Hematopoietic multipotent progenitor cell treated with erythropoietin and hydrocortisone succinate and interleukin-3 and kit ligand, for 8 days (in vitro differentiated cells): ENCODE results near the gene ATF4.

Source experiments
- DNase-seq: peaks from one replicate; pipeline ENCODE4 v3.0.0-alpha.2; 2015

ATF4 gene

GRCh38 chr22:39562839-39563489 is 42.6 kb downstream of the ATF4 start:
- no peak for DNase-seq

DNA sequence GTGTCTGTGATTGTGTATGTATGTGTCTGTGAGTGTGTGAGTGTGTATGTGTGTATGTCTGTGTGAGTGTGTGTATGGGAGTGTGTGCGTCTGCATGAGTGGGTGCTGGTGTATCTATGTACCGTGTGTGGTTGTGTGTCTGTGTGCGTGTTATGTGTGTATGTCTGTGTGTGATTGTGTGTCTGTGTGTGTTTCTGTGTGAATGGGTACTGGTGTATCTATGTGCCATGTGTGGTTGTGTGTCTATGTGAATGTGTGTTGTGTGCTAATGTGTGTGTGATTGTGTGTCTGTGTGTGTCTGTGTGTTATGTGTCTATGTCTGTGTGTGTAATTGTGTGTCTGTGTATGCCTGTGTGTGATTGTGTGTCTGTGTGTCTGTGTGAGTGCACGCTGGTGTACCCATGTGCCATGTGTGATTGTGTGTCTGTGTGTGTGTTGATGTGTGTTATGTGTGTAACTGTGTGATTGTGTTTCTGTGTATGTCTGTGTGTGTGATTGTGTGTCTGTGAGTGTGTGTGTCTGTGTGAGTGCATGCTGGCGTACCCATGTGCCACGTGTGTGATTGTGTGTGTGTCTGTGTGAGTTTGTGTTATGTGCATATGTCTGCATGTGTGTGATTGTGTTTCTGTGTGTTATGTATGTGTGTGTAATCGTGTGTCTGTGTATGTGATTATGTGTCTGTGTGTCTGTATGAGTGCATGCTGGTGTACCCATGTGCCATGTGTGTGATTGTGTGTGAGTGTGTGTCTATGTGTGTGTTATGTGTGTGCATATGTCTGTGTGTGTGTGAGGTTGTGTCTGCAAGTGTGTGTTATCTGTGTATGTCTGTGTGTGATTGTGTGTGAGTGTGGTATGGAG is 43.4 kb downstream of the ATF4 start:
- DNase-seq, result no peak

DNA sequence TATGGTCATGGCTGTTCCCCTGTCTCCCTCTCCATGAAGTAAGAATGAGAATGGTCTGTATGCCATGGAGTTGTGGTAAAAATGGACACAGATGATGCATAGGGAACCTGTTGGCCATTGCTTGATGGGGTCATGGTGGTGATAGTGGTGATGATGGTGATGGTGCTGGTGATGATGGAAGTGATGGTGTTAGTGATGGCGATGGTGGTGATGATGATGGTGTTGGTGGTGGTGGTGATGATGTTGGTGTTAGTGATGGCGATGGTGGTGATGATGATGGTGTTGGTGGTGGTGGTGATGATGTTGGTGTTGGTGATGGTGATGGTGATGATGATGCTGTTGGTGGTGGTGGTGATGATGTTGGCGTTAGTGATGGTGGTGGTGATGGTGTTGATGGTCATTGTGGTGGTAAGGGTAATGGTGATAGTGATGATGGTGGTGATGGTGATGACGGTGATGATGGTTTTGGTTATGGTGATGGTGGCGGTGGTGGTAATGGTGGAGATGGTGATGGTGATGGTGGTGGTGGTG is 45.1 kb downstream of the ATF4 start:
- no peak for DNase-seq

- no peak for DNase-seq
These were observed 47.0 kb downstream of the ATF4 start for GRCh38 chr22:39567135-39567946.

DNA sequence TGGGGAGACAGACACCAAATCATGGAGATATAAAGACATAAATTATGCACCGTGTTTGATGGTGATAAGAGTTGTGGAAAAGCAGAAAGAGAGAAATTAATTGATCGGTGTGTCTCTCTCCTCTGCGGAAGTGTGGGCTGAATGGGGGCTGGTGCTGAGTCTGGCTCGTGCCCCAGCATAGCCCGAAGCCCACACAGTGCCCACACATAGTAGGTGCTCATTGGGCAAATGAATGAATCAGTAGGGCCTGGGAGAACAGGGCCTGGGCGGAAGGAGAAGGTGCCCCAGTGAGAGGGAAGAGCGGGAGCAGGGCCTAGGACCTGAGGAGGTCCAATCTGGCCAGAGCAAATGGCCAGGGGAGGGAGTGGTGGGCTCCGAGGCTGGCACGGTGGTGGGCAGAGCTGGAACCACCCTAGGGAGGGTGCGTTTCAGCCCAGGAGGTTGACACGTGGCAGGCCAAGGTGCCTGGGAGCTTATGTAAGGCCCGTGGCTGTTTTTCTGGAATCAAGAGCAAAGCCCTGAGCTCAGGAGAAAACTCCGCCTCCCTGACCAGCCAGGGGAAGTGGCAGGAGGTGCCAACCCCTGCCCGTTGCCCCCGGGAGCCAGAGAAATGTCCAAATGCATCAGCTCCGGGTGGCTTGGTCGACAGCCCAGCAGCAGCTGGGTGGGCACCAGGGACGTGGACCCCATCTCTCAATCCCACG is 48.1 kb downstream of the ATF4 start:
- DNase-seq, result no peak

DNA sequence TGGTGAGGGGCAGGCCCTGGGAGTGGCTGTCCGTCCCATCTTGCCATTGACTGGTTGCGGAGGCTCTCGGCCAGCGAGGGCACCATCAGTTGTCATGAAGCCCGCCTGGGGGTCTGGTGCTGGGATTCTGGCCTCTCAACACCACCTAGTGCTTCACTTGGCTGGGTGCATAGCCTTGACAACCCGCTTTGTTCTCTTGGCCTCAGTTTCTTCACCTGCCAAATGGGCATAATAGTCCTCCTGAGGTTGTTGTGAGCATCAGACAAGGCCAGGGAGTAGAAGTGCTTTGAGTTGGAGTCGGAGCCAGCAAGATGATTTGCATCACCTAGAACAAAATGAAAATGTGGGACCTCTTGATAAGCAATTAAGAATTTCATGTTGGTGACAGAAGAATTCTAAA is 48.7 kb downstream of the ATF4 start:
- DNase-seq, result no peak

DNA sequence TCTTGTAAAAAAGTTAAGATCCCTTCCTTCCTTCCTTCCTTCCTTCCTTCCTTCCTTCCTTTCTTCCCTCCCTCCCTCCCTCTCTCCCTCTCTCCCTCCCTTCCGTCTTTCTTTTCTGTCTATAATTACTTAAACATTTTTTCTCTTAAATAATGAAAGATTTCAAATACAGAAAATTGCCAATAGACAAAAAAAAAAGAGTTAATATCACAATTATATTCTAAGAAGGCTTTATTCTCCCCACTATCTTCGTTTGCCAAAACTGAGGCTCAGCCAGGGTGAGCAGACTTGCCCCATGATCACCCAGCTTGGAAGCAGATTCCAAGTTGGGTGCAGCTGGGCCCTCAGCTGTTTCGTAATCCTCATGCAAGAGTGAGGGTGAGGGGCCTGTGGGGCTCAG is 49.9 kb downstream of the ATF4 start:
- DNase-seq, result no peak

- DNase-seq, result no peak
These were observed 50.3 kb downstream of the ATF4 start, which contains the start of gene CACNA1I for GRCh38 chr22:39570665-39571064. TSS of gene CACNA1I (plus strand) at chr22:39570753. CDS start at chr22:39570753, 0 bp downstream.

- no peak for DNase-seq
These were observed 51.2 kb downstream of the ATF4 start for GRCh38 chr22:39571538-39571937.
